HG03460 (cell line): ENCODE measurements around the gene CEMIP.

Experiments used
- ATAC-seq: cut with Tn5 transposase; IDR thresholded peaks from one replicate; pipeline ENCODE4 v1.9.1; 2021; ENCODE audit not compliant: unreplicated experiment

CEMIP gene

GRCh38 chr15:80778964-80779657 is at the start of gene CEMIP:
TSS of gene CEMIP (plus strand) at chr15:80779370. CDS start at chr15:80873880, 94,510 bp downstream.
- no peak for ATAC-seq

- no peak for ATAC-seq
These were observed 48.8 kb upstream of the CEMIP start for GRCh38 chr15:80730387-80730786.

GRCh38 chr15:80730926-80731325 is 48.2 kb upstream of the CEMIP start:
- no peak for ATAC-seq

GRCh38 chr15:80732167-80732566 is 47.0 kb upstream of the CEMIP start:
- ATAC-seq: no peak

GRCh38 chr15:80732818-80733217 is 46.4 kb upstream of the CEMIP start:
- no peak for ATAC-seq

- ATAC-seq: no peak
These were observed 45.7 kb upstream of the CEMIP start for GRCh38 chr15:80733460-80733859.

GRCh38 chr15:80735344-80735743 is 43.8 kb upstream of the CEMIP start:
- no peak for ATAC-seq

GRCh38 chr15:80736560-80736959 is 42.6 kb upstream of the CEMIP start:
- ATAC-seq: no peak

GRCh38 chr15:80739919-80740318 is 39.3 kb upstream of the CEMIP start:
- no peak for ATAC-seq

- no peak for ATAC-seq
These were observed 37.1 kb upstream of the CEMIP start for GRCh38 chr15:80742081-80742480.

- ATAC-seq: no peak
These were observed 35.9 kb upstream of the CEMIP start for GRCh38 chr15:80743189-80743833.

- no peak for ATAC-seq
These were observed 34.8 kb upstream of the CEMIP start for GRCh38 chr15:80744415-80744814.

- ATAC-seq: no peak
These were observed 34.3 kb upstream of the CEMIP start for GRCh38 chr15:80744826-80745225.

GRCh38 chr15:80745888-80746287 is 33.3 kb upstream of the CEMIP start:
- no peak for ATAC-seq

GRCh38 chr15:80747317-80748053 is 31.7 kb upstream of the CEMIP start:
- ATAC-seq: no peak

- no peak for ATAC-seq
These were observed 29.6 kb upstream of the CEMIP start for GRCh38 chr15:80749589-80749988.

GRCh38 chr15:80750575-80750974 is 28.6 kb upstream of the CEMIP start:
- ATAC-seq: no peak

GRCh38 chr15:80752204-80752603 is 27.0 kb upstream of the CEMIP start:
- ATAC-seq: no peak

- no peak for ATAC-seq
These were observed 26.0 kb upstream of the CEMIP start for GRCh38 chr15:80753161-80753560.

- ATAC-seq: no peak
These were observed 25.2 kb upstream of the CEMIP start for GRCh38 chr15:80754014-80754413.

GRCh38 chr15:80755885-80756284 is 23.3 kb upstream of the CEMIP start:
- ATAC-seq: no peak

GRCh38 chr15:80758130-80758745 is 20.9 kb upstream of the CEMIP start:
- no peak for ATAC-seq
